ENCODE results near the gene ZFTA. TPM values are rescaled to one million over a fixed set of nuclear protein-coding genes. Genes with fewer than 3 reads are reported as not detected.

ZFTA gene
- total RNA-seq, 6 experiments from 2014 or later, result 4.8 to 10.7 (median 6.6) TPM

- no peak overlapping the region for H3K4me3 ChIP-seq
- no peaks in the 10 kb centered on the region for H3K27me3 ChIP-seq
- ATAC-seq, result no peak
- 86% methylated on average over 1 of the region's 1 CpG for WGBS (ENCODE audit: insufficient coverage, low coverage, low lambda C conversion rate, missing lambda C conversion rate)
- no peak overlapping the region for H3K27ac ChIP-seq
- DNase-seq, result no peak
- H3K36me3 ChIP-seq, result no peaks in the 10 kb centered on the region
- intact Hi-C loops (cut with DNase I), result no loop called here
- no peak for TF ChIP-seq CTCF (IDR thresholded peaks at IDR 0.05)
- no peaks in the 10 kb centered on the region for H3K4me1 ChIP-seq
- no peaks in the 10 kb centered on the region for H3K9me3 ChIP-seq
Measured at GRCh38 chr11:63719001-63719400, 49.6 kb downstream of the ZFTA start.

Small RNA genes within 50 kb of the gene (small RNA-seq; reads per million reads assigned to genes)
- 0 reads per million in 2 experiments for gene RN7SL596P

Other genes starting within 250 kb of the ZFTA start
- gene PLAAT4, start 232.0 kb downstream of the ZFTA start, total RNA-seq, result 10 to 100 TPM; 15.9 to 56.8 (median 47.0) TPM
- 1 to 10 TPM in 2 of 6 experiments, under 1 TPM in 1, not detected in 3; 0.42 to 2.2 (median 1.1) TPM for gene PLAAT2, start 205.4 kb downstream of the ZFTA start, total RNA-seq
- gene PLAAT3, start 154.3 kb downstream of the ZFTA start, total RNA-seq, result 10 to 100 TPM; 24.4 to 76.1 (median 52.2) TPM
- gene ATL3, start 97.4 kb downstream of the ZFTA start, total RNA-seq, result 10 to 100 TPM; 29.9 to 37.6 (median 32.4) TPM
- gene RTN3, start 87.3 kb downstream of the ZFTA start, total RNA-seq, result 10 to 100 TPM; 47.3 to 70.5 (median 52.9) TPM
- 1 to 10 TPM; 2.2 to 5.0 (median 2.7) TPM for gene SPINDOC, start 44.7 kb upstream of the ZFTA start, total RNA-seq
- gene MARK2, start 70.3 kb upstream of the ZFTA start, total RNA-seq, result 10 to 100 TPM; 10.6 to 14.8 (median 12.2) TPM
- under 1 TPM in 1 of 6 experiments, not detected in 5; 0.15 TPM for gene RCOR2, start 148.4 kb upstream of the ZFTA start, total RNA-seq
- 1 to 10 TPM; 3.6 to 7.5 (median 4.6) TPM for gene NAA40, start 170.2 kb upstream of the ZFTA start, total RNA-seq
- gene COX8A, start 205.8 kb upstream of the ZFTA start, total RNA-seq, result 100 to 1,000 TPM; 144 to 385 (median 177) TPM
- gene OTUB1, start 217.7 kb upstream of the ZFTA start, total RNA-seq, result 10 to 100 TPM; 23.2 to 35.3 (median 24.7) TPM

Measured in right lobe of liver (tissue), 6 donors.